Panc1 (cell line): Measurements from ENCODE around the gene RHEBL1. TPM values are rescaled to one million over a fixed set of nuclear protein-coding genes. Genes with fewer than 3 reads are reported as not detected.

Experiments used
- ATAC-seq: fragments of 200-7000 bp; cut with Tn5 transposase; 2 replicates; pipeline ENCODE4 v1.9.1; 2020; ENCODE audit warnings: mild to moderate bottlenecking, moderate library complexity
- BruUV-seq: library from RNA; stranded (reverse); fragments of 400-500 nt; replicated peaks from 2 replicates; lab custom pipeline; 2021; lab: Mats Ljungman, UMichigan
- CTCF ChIA-PET: fragments of 300-600 bp; sonication (Branson Sonifier 250); formaldehyde crosslinking; loops from one replicate; lab custom pipeline; 2022; ENCODE audit warnings: antibody characterized with exemption; lab: Charles Lee
- POLR2A ChIA-PET: fragments of 300-600 bp; sonication (Branson Sonifier 250); formaldehyde crosslinking; loops from one replicate; lab custom pipeline; 2022; ENCODE audit warnings: antibody characterized with exemption; lab: Charles Lee
- DNase-seq: peaks from one replicate; pipeline ENCODE4 v3.0.0-alpha.2; 2010; ENCODE audit warnings: low read depth, low spot score
- H3K27ac ChIP-seq: 2 replicates; pipeline ENCODE4 v1.5.1; 2011; ENCODE audit warnings: mild to moderate bottlenecking, low read length, inconsistent platforms
- H3K27me3 ChIP-seq: fragments of 200-500 bp; sonication (Bioruptor generic); 2 replicates; pipeline ENCODE4 v1.6.0; 2014; ENCODE audit warnings: low read length, inconsistent platforms; ENCODE audit not compliant: control insufficient read depth, insufficient read depth
- H3K36me3 ChIP-seq: fragments of 200-500 bp; sonication (Bioruptor generic); 2 replicates; pipeline ENCODE4 v1.5.1; 2014; ENCODE audit warnings: inconsistent platforms, mild to moderate bottlenecking, low read length, moderate library complexity; ENCODE audit not compliant: control insufficient read depth, insufficient read depth
- H3K4me1 ChIP-seq: 2 replicates; pipeline ENCODE4 v1.5.1; 2011; ENCODE audit warnings: inconsistent platforms, mild to moderate bottlenecking, low read length, moderate library complexity; ENCODE audit not compliant: control insufficient read depth, insufficient read depth
- H3K4me3 ChIP-seq, 2 experiments: 2 replicates each; pipeline ENCODE4 v1.5.1; 2011 to 2012; ENCODE audit warnings: low read depth in 2 of 2, low read length in 2 of 2, mild to moderate bottlenecking in 2 of 2, inconsistent platforms in 1 of 2, moderate library complexity in 1 of 2
- H3K9me3 ChIP-seq: fragments of 200-500 bp; sonication (Bioruptor generic); 2 replicates; pipeline ENCODE4 v1.5.1; 2014; ENCODE audit warnings: low read depth, mild to moderate bottlenecking, inconsistent platforms, low read length, moderate library complexity; ENCODE audit not compliant: control insufficient read depth, insufficient read depth
- CTCF ChIP-seq: fragments of 450-650 bp; IDR thresholded peaks from 2 replicates; pipeline ENCODE4 v1.5.1; 2017; ENCODE audit warnings: mild to moderate bottlenecking
- POLR2AphosphoS5 ChIP-seq: IDR thresholded peaks from 2 replicates; pipeline ENCODE4 v1.6.1; 2012; ENCODE audit warnings: mild to moderate bottlenecking, low read depth, low read length, moderate library complexity
- REST ChIP-seq, 2 experiments: IDR thresholded peaks; 2 replicates each; pipeline ENCODE4 v1.6.1; 2011 to 2012; ENCODE audit warnings: low read depth in 2 of 2, control low read depth in 1 of 2, low read length in 1 of 2, mild to moderate bottlenecking in 1 of 2, moderate library complexity in 1 of 2; ENCODE audit not compliant: insufficient read depth in 1 of 2
- SIN3A ChIP-seq: IDR thresholded peaks from 2 replicates; pipeline ENCODE4 v1.6.1; 2012; ENCODE audit warnings: low read depth, mild to moderate bottlenecking, low read length, moderate library complexity, borderline replicate concordance; ENCODE audit not compliant: insufficient read depth
- TCF7L2 ChIP-seq: IDR thresholded peaks from 2 replicates; pipeline ENCODE4 v1.6.1; 2011; ENCODE audit warnings: mild to moderate bottlenecking, low read depth, low read length, inconsistent platforms
- in situ Hi-C: cut with HindIII; loops from 2 replicates; pipeline ENCODE4 v1.10.0; 2016; ENCODE audit warnings: low sequenced_read_pairs, low pct_unique_long_range_greater_than_20kb
- intact Hi-C: fragments of 100-400 bp; cut with micrococcal nuclease; formaldehyde crosslinking; loops from one replicate; pipeline ENCODE4 v1.10.0; 2022; ENCODE audit not compliant: unreplicated experiment
- total RNA-seq: library from RNA; stranded (reverse); gene quantifications from one replicate; pipeline ENCODE4 v1.2.1, GENCODE V29; 2021; ENCODE audit not compliant: unreplicated experiment

Gene RHEBL1
- total RNA-seq, 1 experiment from 2014 or later: 4.7 TPM

GRCh38 chr12:49051777-49052438 is 17.9 kb downstream of the RHEBL1 start:
- no TSS peak for BruUV-seq
- ATAC-seq (no peak), DNase-seq (no peak)
- POLR2A ChIA-PET: no interaction called here
- intact Hi-C loops: no loop called here
- Histone ChIP-seq H3K36me3 (peaks cover 37% of the 10 kb centered on the region), H3K9me3 (no peaks in the 10 kb centered on the region), H3K27ac (no peak overlapping the region), H3K4me1 (peaks cover 15% of the 10 kb centered on the region), H3K27me3 (no peaks in the 10 kb centered on the region), H3K4me3 (no peak overlapping the region)
- CTCF ChIA-PET: no interaction called here
- TF ChIP-seq POLR2AphosphoS5 (no peak), SIN3A (no peak), TCF7L2 (no peak), REST (IDR thresholded peaks at IDR 0.05; ENCODE audit: insufficient read depth in 1 of 2, low read depth in 2 of 2, low read length in 1 of 2) (no peak), CTCF (no peak)
- in situ Hi-C loops: no loop called here

GRCh38 chr12:49051373-49051764 is 18.4 kb downstream of the RHEBL1 start:
- TF ChIP-seq TCF7L2 (no peak), CTCF (no peak), SIN3A (no peak), REST (IDR thresholded peaks at IDR 0.05; ENCODE audit: insufficient read depth in 1 of 2, low read depth in 2 of 2, low read length in 1 of 2) (no peak), POLR2AphosphoS5 (no peak)
- BruUV-seq: no TSS peak
- intact Hi-C loops (no loop called here), in situ Hi-C loops (no loop called here)
- H3K27ac ChIP-seq: no peak overlapping the region
- POLR2A ChIA-PET: no interaction called here
- no peak overlapping the region for H3K4me3 ChIP-seq
- no peaks in the 10 kb centered on the region for H3K9me3 ChIP-seq
- no peak for ATAC-seq
- DNase-seq: no peak
- H3K36me3 ChIP-seq: peaks cover 37% of the 10 kb centered on the region
- no peaks in the 10 kb centered on the region for H3K27me3 ChIP-seq
- peaks cover 10% of the 10 kb centered on the region for H3K4me1 ChIP-seq
- CTCF ChIA-PET: no interaction called here
